AG09309 (cell line): ENCODE results near the gene MARK4.

Experiments
- DNase-seq: peaks from one replicate; pipeline ENCODE4 v3.0.0-alpha.2; 2010; ENCODE audit warnings: low read depth
- H3K4me3 ChIP-seq: 2 replicates; pipeline ENCODE4 v1.5.1; 2011; ENCODE audit warnings: mild to moderate bottlenecking, low read depth, low read length, moderate library complexity; ENCODE audit not compliant: control insufficient read depth
- TF ChIP-seq, protein P1 (sequence below): IDR thresholded peaks from 2 replicates; pipeline ENCODE4 v1.5.1; 2011; ENCODE audit warnings: mild to moderate bottlenecking, low read depth, low read length, inconsistent platforms; ENCODE audit not compliant: insufficient read depth, control insufficient read depth; ENCODE audit errors: missing control alignments

Gene MARK4

DNA sequence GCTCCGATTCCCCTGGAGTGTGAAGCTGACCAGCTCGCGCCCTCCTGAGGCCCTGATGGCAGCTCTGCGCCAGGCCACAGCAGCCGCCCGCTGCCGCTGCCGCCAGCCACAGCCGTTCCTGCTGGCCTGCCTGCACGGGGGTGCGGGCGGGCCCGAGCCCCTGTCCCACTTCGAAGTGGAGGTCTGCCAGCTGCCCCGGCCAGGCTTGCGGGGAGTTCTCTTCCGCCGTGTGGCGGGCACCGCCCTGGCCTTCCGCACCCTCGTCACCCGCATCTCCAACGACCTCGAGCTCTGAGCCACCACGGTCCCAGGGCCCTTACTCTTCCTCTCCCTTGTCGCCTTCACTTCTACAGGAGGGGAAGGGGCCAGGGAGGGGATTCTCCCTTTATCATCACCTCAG is 51.3 kb downstream of the MARK4 start:
- TF ChIP-seq, protein P1, sequence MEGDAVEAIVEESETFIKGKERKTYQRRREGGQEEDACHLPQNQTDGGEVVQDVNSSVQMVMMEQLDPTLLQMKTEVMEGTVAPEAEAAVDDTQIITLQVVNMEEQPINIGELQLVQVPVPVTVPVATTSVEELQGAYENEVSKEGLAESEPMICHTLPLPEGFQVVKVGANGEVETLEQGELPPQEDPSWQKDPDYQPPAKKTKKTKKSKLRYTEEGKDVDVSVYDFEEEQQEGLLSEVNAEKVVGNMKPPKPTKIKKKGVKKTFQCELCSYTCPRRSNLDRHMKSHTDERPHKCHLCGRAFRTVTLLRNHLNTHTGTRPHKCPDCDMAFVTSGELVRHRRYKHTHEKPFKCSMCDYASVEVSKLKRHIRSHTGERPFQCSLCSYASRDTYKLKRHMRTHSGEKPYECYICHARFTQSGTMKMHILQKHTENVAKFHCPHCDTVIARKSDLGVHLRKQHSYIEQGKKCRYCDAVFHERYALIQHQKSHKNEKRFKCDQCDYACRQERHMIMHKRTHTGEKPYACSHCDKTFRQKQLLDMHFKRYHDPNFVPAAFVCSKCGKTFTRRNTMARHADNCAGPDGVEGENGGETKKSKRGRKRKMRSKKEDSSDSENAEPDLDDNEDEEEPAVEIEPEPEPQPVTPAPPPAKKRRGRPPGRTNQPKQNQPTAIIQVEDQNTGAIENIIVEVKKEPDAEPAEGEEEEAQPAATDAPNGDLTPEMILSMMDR, result no peak
- DNase-seq, result no peak
- no peak overlapping the region for H3K4me3 ChIP-seq

- no peak overlapping the region for H3K4me3 ChIP-seq
- no peak for DNase-seq
- TF ChIP-seq, protein P1, result no peak
Measured at GRCh38 chr19:45303269-45304060, 52.4 kb downstream of the MARK4 start.

DNA sequence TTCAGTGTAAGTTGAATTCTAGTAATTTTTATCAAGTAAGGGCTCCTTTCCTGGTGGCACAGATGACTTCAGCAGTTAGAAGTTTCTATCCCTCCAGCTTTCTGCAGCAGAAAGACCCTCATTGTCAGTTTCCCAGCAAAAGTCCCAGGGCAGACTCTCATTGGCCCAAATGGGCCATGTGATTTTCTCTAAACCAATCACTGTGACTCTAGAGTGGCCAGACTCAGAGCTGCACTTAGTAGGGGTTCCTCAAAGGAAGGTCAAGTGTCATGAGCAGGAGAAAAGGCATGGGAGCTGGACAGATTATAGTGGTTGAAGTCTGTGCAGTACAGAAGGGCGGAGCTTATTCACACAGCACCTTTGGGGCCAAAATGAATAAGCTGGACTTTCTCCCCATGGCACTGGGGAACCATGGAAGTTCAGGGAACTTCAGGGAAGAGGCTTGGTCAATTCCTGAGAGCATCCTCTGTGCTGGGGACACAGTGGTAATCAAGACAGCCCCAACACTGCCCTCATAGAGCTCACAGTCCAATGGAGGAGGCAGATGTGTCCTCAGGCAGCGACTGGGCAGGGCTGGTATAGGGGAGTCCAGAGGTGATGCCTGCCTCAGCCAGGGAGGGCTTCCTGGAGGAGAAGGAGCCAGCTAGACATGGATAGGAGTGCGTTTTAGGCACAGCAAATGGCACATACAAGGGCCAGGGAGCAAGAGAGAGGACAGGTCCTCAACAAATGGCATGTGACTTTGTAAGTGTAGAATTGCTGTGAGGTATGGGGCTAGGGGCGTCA is 53.3 kb downstream of the MARK4 start:
- TF ChIP-seq, protein P1, result no peak
- no peak overlapping the region for H3K4me3 ChIP-seq
- no peak for DNase-seq

DNA sequence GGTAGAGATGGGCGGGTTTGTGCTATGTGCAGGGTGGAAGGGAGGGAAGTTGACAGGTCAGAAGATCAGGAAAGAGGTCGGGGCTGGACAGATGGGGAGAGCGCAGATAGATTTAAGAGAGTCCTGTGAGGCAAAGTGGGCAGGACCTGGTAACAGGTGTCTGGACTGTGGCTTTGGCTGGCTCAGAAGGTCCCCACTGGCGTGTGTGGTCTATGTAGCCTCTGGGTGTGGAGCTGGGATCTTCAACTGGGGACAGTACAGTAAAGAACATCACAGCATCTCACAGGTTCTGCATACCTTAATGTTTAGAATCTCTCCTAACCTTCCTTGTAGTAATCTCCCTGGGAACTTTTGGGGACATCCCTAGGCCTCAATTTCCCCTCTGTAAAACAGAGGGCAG is 53.9 kb downstream of the MARK4 start:
- no peak overlapping the region for H3K4me3 ChIP-seq
- TF ChIP-seq, protein P1, result no peak
- DNase-seq, result no peak

- TF ChIP-seq, protein P1, result no peak
- DNase-seq, result no peak
- no peak overlapping the region for H3K4me3 ChIP-seq
Measured at GRCh38 chr19:45305421-45305820, 54.4 kb downstream of the MARK4 start.

DNA sequence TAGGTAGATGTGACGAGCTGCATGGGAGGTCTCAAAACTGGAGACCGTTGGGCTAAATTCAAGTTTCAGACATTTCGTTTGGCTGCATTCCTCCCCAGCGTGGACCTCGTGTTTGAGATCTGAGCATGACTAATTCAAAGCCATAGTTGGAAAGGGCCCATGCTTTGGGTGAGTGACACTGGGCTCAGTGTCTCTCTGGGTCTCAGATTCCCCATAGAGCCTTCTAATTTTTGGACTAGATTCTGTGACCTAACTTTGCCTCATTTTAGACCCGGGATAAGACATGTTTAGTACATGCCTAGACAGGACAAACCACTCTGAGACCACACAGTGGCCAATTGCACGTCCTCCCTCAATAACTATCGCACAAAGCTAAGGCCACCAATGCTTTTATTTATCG is 55.0 kb downstream of the MARK4 start:
- H3K4me3 ChIP-seq, result no peak overlapping the region
- DNase-seq, result no peak
- TF ChIP-seq, protein P1, result no peak
